Mucosa of gallbladder (tissue), 1 donor: ENCODE measurements around the gene CDC42EP2. TPM values are rescaled to one million over a fixed set of nuclear protein-coding genes. Genes with fewer than 3 reads are reported as not detected.
A peak's percentile ranks its signal among the peaks of the same experiment; 100 is the strongest.

Source experiments
- DNase-seq: peaks from one replicate; pipeline ENCODE4 v3.0.0-alpha.2; 2020; ENCODE audit warnings: low spot score
- total RNA-seq: library from RNA; stranded (reverse); gene quantifications from one replicate; pipeline ENCODE4 v1.2.1, GENCODE V29; 2021
- donor health status: DM: no; HTN: no; CAD: no.

CDC42EP2 gene, protein sequence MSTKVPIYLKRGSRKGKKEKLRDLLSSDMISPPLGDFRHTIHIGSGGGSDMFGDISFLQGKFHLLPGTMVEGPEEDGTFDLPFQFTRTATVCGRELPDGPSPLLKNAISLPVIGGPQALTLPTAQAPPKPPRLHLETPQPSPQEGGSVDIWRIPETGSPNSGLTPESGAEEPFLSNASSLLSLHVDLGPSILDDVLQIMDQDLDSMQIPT
- 21.5 TPM for total RNA-seq

DNA sequence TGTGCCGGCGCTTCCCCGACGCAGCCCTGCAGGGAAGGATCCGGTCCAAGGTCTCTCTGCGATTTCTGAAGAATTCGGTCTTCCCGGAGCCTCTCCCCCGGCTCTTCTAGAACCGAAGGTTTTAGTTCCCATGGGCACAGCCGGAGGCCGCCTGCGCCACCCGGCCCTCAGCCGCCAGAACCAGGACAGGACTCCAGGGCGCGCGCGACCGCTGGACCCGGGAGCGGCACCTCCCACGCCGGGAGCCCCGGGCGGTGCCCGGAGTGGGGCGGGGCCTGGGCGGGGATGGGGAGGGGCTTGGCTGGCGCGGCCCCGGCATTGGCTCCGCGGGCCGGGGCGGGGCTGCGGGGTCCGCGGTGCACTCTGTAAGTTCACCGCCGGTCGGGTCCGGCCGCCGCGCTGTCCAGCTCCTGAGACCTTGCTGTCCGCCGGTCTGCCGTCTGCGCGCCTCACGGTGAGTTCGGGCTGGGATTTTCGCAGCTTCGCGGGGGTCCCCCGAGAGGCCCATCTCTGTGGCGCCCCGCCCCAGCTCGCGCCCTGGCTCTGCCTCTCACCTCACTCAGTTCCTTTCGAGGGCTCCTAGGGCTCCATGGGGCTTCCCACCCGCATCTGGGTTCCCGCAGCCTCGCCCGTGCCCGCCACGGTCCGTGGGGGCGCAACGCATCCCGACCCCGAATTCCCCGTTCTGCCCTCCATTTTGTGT lies at the start of gene CDC42EP2:
TSS of gene CDC42EP2 (plus strand) at position 366 of the 703 bp plus-strand sequence. CDS start 6,033 bp downstream, outside the sequence.
- peak; percentile 88 for DNase-seq

DNA sequence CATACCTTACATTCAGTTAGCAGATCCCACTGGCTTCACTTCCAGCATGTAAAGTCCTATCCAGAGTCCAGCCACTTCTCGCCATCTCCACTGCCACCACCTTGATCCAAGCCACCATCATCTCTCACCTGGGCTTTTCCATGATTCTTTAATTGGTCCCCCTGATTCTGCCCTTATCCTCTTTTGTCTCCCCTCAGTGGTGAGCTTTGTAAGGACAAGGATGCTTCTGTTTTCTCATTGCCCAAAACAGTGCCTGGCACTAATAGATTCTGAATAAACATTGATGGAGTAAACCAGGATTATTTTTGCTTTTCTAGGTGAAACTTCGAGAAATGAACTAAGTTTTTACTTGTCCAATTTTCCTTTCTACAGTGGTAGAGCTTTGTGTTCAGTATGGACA lies 48.5 kb upstream of the CDC42EP2 start:
- no peak for DNase-seq

DNA sequence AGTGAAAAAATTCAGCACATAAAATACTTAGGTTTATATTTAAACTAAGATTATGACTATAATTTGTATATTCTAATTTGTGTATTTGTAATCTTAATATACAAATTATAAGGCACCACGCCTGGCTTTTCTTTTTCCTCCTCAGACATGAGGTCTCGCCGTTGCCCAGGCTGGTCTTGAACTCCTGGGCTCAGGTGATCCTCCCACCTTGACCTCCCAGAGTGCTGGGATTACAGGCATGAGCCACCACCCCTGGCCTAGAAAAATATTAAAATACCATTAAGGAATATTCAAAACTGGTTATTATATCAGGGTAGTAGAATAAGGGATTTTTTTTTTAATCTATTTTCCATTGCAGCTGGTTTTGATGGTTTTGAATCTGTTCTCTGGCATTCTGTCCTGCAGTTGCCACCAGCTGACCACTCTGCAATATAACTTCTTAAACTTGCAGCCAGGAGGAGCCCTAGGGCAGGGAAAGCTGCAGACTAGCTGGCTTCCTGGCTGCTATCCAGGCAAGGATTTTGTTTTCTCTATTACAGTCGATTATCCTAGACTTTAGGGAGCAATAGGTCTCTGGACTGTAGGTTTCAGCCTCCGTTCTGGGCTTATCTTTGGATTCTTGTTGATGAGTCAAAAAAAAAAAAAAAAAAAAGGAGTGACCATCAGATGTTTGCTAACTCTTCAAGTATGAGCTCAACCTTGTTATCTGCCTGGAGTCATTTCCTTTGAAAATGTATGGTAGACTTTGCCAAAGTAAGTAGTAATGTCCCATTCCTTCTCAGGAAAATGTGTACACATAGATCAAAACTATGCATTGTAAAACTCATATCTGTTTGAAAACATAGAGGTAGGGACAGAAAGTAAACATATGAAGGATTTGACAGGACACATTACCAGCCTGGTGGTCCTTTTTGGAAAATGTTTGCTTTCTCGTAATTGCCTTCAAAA lies 39.7 kb upstream of the CDC42EP2 start:
- peak; percentile 88 for DNase-seq

DNA sequence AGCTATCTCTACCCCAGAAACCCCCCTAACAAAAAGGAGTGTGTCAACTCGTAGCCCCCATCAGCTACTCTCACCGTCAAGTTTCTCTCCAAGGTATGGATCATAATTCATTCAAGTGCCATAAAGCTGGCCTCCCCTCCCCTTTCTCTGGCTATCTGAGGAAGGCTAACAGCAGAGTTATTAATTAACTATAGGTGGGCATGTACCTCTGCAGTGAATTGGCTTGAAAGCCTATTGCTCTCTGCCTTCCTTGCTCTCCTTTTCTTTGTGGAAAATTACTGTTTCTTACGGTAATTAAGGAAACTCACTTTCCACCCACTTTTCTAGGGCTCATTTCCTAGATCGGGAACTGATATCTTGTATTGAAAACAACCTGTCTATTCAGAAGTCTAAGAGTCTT lies 38.8 kb upstream of the CDC42EP2 start:
- DNase-seq, result no peak

DNA sequence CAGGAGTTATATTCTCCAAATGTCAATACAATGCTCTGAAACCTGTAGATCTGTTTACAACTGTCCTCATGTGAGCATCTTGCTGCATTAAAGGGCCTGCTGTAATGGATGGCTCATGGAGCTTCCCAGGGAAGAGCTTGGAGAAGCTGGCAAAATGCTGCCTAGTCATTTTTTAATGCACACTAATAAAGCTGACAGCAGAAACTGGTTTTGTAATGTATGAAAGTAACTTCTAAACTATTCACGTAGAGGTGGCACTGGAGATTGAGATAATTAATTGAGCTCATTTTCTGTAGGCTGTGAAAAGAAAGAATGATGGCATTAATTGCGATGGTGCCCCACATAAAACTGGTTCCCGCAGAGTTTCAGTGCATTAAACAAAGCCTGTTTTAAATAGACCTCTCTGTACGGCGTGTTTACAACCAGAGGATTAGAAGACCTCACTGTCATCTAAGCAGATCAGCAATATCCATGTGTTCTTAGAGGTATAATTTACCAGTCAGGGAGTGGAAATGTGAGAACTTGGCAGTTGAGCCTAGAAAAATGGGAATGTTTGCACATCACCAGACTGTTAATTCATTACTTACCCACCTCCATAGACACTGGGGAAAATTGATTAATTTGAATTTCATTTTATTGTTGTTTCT lies 36.9 kb upstream of the CDC42EP2 start:
- DNase-seq, result no peak

DNA sequence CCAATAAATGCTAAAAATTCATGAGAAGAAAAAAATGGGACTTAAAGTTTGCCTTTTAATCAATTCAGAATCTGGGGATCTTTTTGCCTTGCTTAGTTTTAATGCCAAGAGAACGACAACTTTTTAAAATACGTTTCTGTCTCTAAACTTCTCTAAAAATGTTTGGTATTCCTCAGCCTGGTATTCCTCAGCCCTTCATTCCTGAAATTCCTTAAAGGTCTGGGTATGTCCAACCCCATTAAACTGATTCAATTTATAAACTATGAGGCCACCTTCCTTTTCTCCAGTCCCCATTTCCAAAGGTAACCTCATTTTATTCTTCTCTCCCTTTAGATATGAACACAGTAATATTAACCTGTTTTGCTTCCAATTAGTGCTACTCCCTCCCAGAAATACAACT lies 36.3 kb upstream of the CDC42EP2 start:
- DNase-seq, result no peak

DNA sequence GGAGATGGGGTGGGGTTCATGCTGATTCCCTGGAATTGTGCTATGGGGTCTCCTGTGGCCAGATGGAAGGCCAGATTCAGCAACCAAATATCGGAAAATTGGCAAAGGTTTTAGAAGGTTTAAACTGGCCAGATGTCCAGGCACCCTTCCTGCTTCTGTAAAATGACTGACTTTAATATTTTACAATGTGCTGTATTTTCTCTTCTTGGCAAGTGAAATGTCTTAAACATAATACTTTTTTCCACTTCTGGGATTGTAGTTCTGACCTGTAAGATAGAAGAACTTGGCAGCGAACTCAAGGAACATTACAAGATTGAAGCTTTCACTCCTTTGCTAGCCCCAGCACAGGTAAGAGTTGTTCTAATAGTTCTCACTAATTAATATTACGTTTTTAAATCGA lies 35.4 kb upstream of the CDC42EP2 start:
- no peak for DNase-seq

DNA sequence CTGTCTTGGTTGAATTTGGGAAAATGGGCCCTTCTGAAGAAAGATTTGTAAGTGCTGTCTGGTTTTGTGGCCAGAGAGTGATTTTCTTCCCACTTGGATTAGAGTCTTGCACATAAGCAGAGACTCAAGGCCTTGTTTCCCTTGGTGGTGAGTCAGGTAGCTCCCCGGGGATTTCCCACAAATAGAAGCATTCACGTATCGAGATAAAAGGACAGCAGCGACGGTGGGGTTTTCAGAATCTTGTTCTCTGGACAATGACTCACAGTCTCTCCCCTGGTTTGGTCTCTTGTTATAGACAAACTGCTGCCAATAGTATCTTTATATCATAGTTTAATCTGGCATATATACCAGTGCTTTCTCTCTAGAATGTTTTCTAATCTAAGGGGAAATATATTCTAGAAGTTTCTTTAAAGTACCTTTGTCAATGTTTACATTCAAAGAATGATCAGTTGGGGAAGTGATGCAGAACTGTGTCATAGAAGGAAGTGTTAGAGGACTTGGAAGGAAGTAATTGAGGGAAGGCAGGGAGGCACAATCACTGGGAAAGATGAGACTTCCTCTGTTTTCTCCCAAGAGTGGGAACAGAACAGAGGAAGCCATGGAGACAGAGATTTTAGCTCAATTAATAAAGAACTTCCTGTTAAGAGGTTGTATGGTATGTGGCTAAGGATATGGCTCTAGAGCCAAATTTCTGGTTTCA lies 34.8 kb upstream of the CDC42EP2 start:
- DNase-seq, result no peak

DNA sequence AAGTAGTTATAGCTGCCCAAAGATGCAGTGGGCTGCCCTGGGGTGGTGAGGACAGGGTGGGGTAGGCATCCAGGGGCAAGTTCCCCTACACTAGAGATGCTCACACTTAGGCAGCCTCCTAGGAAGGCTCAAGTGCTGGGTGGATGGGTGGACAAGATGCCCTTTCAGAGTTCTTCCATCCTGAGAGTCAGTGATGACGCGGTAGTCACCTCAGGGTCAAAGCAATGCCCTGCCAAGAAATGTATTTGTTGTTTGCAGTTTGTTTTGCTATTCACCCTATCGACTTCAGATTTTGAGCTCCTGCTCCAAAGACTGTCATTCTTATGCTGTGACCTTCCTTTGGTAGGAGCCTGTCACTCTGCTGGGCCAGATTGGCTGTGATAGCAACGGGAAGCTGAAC lies 34.0 kb upstream of the CDC42EP2 start:
- no peak for DNase-seq

DNA sequence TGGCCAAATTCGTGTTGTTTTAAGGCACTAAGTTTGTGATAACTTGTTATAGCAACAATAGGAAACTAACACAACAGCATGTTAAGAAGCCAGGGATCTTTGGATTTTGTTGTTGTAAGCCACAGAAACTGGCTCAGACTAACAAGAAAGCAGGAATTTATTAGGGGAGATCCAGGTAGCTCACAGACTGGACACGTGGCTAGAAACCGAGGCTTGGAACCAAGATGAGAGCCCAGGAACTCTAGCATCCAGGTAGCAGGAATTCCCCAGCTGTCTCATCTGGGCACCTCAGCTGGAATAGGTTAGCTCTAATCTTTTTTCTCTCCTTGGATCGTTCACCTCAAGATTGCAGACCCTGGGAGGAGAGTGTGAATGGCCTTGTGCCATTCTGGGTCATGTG lies 28.0 kb upstream of the CDC42EP2 start:
- no peak for DNase-seq

DNA sequence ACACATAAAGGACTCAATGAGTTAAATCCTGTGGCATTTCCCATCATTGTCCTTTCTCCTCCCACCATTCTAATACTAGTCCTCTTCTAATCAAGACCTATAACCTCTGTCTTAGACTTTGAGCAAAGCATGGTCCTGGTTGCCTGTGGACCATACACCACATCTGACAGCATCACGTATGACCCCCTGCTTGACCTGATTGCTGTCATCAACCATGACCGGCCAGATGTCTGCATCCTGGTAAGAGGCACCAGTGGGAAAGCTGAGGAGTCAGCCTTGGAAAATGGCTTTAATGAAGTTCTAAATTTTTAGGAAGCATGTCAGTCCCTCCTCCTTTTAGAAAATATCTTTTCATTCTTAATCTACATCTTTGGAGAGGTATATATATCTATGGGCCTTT lies 27.1 kb upstream of the CDC42EP2 start:
- no peak for DNase-seq

DNA sequence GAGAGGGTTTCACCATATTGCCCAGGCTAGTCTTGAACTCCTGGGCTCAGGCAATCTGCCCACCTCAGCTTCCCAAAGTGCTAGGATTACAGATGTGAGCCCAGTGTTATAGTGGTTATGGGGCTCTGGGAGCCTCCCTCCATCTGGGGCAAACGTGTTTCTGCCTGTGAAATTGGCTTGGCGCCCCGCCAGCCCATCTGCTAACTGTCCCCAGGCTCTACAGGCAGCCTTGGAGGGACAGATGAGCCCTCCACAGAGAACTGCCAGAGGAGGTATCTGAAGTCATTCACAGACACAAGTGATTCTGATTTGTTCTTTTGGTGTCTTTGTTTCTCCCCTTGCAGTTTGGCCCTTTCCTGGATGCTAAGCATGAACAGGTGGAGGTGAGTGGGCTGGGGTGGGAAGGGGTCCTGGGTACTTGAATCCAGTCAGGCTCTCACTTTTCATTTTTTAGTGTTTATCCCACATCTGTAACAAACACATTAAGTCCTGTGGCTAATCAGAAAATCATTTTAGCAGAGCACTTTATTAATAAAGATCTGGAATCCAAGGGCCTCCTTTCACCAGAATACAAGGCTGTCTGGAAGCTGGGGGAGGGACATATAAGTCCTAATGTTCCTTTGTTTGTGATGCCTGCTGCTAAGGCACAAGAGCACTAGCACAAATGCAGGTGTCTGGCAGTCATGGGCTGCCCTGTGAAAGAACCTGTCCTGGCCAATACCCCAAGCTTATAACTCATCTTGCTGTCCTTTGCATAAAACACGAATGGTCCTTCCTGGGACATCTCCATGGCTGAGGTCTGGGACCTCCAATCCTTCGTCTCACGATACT lies 25.7 kb upstream of the CDC42EP2 start:
- no peak for DNase-seq

DNA sequence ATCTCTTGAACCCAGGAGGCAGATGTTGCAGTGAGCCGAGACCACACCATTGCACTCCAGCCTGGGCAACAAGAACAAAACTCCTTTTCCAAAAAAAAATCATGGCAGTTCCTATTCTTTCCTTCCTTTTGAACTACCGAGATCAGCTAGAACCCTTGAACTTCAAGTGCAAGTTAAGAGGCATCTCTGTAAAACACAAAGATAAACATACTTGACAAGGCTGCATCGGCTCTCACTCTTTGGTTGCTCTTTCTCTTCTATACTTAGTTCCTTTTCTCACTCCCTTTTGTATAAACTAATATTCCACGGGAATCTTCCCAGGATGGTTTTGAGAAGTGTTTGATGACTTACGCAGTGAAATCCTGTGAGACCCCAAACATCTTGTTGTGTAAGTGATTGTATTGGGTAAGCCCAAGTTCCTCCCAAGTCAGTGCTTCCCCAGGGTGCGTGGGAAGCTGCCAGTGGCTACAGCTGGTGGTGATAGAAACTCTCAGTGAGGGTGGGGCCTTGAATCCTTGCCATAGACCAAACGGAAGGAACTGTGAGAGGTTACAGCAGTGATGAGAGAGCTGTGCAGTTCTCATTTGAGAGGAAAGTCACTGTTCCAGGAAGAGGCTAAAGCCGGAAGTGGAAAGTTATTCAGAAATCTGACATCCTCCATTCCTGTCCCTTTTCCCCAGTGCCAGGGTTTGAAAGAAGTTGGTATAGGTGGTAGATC lies 24.1 kb upstream of the CDC42EP2 start:
- DNase-seq, result peak; percentile 86

DNA sequence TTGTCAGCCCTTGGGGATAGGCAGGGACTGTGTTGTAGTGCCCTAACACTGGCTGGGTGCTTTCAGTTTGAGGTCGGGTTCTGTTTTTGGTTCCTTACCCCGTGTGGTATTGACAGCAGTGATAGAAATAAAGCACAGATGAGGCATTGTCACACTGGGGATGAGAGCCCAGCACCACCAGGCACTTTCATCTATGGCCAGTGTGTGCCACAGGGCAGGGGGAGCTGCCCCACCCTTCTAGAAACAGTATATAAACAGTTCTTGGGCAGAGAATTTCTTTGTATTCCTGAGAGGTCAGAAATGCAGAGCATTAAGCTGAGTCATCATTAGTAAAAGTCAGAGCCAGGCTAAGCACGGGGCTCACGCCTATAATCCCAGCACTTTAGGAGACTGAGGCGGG lies 23.1 kb upstream of the CDC42EP2 start:
- DNase-seq, result no peak

DNA sequence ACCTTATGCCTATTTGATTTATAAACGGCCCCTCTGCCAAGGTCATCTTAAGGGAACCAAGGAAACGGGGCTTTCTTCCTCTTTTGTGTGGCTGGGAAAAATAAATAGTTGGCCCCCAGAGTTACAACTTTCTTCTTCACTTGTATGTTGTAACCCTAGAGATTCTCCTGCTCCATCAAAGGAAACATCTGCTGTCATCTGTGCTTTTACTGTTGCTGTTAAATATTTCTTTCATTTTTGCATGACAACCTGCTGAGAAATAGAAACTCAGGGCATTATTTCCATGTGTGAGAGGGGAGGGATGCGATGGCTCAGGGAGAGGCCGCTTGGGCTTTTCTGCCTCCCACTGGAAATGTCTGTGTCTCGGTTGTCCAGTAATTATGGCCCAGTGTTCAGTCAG lies 21.8 kb upstream of the CDC42EP2 start:
- no peak for DNase-seq

DNA sequence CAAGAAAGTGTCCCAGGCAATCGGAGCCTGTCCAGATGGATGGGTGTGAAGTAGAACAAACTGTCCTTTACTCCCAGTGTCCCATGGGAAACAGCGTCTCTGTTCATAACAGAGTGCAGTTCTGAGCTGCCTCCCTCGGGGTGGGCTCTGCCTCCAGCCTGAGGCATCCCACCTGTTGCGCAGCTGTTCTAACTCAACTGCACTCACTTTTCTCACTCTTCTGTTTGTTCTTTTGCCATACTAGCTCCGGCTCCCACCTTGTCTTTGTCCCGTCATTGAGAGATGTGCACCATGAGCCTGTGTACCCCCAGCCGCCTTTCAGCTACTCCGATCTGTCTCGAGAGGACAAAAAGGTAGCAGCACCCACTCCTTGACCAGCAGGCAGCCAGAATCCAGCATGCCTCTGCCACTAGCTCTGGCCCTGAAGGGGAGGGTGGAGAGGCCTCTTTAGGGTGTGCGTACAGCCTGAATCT lies 20.7 kb upstream of the CDC42EP2 start:
- peak; percentile 50 for DNase-seq

DNA sequence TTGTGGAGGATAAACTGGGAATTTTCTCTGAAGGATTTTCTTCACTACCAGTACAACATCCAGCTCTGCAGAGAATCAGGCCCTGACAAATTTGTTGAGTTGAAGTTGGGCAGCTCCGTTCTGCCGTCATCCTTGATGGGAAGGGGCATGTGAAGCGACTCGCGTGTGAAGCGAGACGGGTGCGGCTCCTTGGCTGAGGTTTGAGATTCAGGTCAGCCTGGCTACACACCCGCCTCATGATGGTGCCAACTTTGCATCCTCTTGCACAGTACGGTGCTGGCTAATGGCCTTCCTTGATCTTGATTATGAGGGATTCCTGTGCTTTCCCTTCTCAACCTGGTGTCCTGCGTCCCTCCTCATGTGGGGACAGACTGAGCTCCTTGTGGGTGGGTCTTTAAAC lies 19.7 kb upstream of the CDC42EP2 start:
- peak; percentile 28 for DNase-seq

DNA sequence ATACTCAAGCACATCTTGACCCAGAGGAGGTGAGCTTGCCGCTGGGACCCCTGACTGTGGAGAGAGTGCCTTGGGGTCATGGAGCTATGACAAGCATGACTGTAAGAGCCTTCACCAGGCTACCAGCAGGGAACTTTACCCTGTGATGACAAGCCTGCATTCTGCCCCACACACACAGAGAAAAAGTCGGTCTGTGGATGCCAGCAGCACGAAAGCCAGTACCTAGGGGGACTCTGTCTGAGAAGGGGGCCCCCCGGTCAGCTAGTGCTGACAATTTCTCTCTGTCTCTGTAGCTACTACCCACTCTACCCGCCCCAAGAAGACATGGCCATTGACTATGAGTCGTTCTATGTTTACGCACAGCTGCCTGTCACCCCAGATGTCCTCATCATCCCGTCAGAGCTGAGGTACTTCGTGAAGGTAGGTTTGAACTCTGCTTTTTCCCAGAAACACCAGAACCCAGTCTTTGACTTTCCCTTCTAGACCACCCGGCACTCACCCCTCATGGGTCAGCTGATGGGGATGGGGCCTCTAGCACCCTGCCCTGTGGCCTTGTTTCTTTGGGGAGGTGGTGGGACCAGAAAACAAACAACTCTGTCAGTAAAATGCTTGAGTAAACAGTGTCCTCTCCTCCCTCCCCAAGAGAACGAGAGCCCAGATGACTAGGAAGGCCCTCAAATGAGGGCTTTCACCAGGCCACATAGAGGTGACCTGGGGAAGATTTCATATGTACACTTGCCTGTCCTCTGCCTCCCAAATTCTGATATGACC lies 18.9 kb upstream of the CDC42EP2 start:
- DNase-seq, result no peak
